Measurements from ENCODE around the gene FAM204A.

FAM204A gene

DNA sequence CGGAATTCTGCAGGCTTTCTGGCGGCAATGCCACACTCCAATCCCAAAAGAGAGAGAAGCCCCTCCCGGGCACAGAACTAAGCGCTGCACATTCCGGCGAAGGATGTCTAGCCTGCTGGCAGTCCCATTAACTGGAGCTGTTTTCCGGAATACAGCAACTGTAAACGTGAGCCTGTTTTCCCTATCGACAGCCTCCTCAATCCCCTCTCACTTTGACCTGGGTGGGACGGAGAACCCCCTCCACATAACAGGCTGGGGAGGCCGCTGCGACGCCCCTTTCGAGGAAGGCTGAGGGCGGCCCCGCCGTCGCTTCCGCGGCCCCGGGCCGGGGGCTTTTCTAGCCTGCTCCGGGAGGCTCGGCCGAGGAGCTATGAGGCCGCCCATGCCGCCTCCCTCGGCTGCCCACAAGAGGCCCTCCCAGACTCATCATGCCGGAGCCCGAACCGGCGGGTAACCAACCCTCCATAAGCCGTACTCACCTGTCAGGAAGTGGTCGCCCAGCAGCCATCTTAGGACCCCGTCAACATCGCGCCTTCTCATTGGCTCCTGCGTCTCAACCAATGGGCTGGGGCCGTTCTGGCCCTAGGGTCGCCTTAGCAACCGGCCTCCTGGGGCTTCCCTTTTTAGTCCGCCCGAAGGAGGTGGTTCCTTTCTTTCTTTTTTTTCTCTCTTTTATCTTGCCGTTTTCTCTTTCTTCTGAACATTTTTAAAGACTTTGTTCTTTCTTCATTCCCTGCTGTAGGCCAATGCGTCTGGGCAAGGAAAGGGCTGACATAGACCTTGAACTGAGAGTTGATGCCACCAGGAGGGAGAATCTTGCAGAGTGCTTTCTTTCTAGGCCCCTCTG, at the start of gene FAM204A:
Gene FAM204A, minus strand, starts transcription at position 534 of the 847 bp plus-strand sequence. CDS start 5,909 bp downstream, outside the sequence.
- DNase-seq, result peak; percentile 96

DNA sequence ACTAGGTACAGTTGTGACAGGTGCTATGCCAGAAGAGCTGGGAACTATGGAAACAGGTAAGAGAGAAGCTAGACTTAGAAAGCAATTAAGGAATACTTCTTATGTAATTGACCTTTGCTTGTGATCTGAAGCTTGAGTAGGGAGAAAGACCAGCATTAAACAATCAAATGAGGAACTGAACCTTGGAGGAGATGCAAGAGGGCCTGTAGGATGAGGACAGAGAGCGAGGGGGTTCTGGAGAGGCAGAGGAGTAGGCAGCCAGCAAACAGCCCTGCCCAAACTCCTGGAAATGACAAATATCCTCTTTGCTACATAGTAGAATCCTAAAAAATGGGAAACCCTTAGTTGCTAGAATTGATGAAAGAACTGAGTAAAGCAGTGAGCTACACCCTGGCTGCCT, 41.6 kb upstream of the FAM204A start:
- no peak for DNase-seq

DNA sequence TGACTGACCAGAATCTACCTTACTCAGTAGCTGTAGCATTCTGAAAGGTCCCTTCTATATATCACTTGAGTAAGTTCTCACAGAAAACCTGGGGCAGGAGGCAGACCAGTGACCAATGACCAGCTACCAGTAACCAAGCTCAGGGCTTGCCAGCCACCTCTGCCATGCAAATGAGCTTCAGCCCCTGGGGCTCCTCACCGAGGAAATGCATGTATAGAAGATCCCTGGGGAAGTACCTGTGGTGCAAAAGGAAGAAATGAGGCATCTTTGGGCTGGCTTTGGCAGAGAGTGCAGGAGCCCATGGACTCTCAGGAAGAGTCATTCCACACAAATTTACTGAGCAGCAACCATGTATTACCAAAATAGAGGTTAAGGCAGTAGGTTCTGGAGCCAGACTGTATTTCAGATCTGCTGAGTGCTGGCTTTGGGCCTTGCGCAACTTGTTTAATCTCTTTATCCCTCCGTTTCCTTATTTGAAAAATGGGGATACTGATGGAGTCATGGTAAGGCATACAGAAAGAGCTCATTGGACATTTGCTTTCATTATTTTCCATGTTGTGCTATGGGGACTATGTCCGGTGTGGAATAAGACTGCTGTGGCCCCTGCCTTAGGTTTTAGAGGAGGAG, 41.1 kb upstream of the FAM204A start:
- DNase-seq, result no peak

DNA sequence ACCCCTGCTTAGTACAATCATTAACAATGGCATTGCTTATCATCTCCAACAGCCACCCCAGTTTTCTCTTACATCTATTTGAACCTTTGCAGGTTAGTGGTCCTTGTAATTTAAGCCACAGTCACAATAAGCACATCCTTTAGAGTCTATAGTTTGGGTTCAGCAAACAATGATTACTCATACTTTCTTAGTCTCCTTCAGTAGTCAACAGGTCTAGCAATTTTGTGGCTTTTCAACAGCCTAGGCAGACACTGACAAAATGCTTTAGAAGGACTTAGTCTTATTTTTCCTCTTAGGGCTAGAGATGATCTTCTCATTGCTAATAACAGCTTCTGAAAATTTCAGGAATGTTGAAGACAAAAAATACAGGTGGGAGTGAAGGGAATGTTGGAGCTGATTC, 32.3 kb upstream of the FAM204A start:
- no peak for DNase-seq

DNA sequence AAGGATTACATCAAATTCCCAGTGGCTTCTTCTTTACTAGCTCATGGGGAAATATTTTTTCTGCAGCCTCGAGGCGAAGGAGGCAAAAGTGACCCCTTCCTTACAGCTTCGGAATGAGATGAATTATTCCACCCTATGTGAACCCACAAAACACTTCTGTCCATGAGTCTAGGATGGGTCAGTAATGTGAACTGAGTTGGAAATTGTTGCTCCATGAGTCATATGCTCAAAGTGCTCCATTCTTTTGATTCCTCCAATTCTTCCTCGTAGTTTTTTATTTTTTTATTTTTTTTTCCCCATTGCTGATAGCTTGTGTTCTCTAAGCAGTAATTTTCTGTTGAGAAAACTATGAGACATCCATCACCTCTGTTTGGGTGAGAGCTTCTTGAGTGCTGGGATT, 31.7 kb upstream of the FAM204A start:
- no peak for DNase-seq

DNA sequence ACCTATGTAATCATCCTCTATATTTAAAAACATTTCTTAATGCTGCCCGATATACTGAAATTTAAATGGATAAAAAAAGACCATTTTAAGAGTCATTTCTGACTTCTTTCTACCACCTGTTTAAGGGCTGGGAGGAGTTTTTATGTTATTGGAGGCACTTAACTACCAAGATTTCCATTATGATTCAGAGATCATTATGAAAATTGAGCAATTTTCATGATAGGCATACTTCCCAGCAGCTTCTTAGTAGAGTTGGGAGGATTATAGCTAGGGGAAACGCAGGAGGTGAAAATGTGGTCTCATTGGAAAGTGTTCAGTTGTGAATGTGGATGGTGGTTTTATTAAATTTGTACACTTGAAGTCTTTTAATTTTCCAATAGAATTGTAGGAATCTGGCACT, 28.4 kb upstream of the FAM204A start:
- DNase-seq, result no peak

DNA sequence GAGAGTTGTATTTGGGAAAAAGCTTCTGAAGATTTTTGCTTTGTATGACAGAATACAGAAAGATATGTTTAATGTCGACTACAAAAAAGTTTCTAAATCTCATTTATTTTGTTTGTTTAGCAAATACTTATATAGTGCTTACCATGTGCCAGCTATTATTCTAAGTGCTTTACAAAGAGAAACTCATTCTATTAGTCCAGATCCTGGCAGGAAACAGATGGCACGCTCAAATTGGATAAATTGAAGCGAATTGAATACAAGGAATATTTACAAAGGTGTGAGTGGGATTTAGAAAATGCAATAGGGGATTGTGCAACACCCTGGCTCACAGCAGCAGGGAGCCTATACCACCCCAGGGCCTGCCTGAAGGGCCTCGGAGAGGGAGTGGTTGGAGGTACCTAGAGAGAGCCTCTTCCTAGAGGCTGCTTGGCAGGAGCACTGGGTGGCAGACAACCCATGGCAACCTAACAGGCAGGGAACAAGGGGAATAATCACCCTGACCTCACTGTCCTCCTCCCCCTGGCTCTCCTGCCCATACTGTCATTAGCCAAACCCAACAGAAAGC, 27.6 kb upstream of the FAM204A start:
- no peak for DNase-seq

DNA sequence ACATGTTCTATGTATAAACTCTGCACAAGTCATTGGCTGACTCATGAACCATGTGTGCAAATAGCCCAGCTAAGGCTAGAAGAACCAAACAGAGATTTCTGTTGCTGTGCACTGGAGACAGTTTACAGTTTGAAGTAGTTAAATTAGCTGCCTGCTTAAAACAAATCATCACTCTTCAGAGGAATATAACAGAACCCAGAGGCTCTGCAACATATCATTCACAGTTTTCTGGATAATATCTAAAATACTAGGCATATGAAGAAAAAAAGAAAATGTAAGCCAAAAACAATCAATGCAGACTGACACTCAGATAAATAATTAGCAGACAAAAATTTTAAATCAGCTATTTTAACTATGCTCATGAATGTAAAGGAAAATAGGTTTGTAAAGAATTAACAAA, 23.6 kb upstream of the FAM204A start:
- DNase-seq, result no peak

DNA sequence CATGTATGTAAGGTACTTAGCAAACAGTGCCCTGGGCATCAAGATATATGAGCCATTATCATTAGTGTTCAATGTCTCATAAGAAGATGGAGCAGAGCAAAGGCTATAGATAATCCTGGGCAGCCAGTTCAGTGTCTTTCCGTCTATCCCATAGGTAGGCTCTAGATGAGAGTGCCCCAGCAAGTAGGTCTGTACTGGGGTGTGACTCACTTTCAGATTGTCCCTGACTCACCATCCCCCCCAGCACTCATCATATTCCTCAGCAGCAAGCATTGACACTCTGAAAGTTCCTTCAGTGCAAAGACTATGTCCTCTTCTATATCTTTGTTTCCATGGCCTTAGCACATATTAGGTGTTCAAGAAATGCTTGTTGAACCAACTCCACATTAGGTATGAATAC, 20.0 kb upstream of the FAM204A start:
- no peak for DNase-seq

DNA sequence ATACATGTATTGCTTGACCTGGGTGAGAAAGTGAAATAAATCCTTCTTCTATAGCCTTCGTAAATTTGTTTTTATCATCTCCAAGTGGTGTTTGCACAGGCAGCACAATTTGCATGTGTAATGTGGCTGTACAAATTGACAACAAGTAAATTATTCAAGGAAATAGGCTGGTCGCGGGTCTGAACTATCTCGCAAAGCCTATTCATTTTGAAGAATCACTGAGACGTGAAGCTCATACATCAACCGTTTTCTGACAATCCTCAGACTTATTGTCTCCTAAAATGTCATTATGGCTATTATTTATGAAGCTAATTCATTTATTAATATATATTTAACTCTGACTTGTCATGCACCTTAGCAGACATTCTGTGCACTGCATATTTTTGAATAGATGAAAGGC, 16.2 kb upstream of the FAM204A start:
- DNase-seq, result no peak

DNA sequence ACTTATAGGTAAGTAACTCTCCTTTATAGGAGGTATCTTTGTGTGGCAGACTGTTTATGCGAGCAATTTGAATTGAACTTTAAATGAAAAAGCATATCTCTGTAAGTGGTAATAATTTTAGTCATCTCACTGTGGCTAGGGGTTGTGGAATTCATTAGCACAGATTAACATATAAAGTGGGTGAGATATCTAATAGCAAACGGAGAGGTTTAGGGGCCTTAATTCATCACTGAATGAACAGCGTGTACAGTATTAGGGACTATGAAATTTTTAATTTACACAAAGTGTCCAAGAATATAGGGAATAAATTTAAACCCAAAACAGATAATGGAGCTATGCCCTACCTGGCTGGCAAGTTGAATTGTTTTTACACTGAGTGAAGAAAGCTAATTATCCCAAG, 15.7 kb upstream of the FAM204A start:
- no peak for DNase-seq

GRCh38 chr10:118356628-118357027, 14.5 kb upstream of the FAM204A start:
- no peak for DNase-seq

GRCh38 chr10:118355234-118355633, 13.1 kb upstream of the FAM204A start:
- no peak for DNase-seq

GRCh38 chr10:118349235-118349634, 7.1 kb upstream of the FAM204A start:
- no peak for DNase-seq

GRCh38 chr10:118343549-118343948, 1.4 kb upstream of the FAM204A start:
- DNase-seq, result no peak

- no peak for DNase-seq
These were observed 991 bp upstream of the FAM204A start for GRCh38 chr10:118343115-118343514.

DNA sequence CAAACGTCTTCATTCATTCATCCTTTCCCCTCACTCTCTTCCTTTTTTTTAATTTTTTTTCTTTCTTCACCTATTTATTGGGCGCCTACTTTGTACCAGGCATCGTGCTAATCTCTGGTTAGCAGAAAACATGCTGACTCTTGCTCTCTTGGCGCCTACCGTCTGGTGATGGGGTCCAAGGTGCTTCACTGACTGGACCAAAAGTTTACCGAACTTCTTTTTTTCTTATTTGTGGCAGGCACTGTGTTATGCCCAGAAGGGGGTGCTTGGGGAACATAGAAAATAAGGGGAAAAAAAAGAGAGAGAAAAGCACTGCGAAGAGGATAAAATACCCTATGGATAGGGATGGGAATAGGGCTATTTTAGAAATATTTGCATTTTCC, 505 bp upstream of the FAM204A start:
- no peak for DNase-seq

- DNase-seq, result no peak
These were observed 1.6 kb downstream of the FAM204A start for GRCh38 chr10:118340486-118340885.

DNA sequence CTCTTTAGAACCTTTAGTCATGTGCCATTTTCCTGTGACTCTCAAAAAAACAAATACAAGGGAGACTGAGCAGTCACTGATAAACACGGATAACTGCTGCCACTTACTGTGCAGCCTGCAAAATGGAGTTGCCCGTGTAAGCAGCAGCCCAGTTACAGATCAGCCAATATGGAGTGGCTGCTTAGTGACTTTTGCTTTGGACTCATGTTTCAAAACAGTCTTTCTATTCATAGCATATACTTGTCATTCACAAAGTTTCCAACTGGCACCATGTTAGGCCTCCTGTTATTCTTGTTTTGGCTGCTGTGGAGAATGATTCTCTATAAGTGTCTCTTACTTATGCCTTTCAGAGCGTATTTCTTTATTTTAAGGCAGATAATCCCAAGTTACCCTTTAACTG, 3.0 kb downstream of the FAM204A start:
- no peak for DNase-seq

DNA sequence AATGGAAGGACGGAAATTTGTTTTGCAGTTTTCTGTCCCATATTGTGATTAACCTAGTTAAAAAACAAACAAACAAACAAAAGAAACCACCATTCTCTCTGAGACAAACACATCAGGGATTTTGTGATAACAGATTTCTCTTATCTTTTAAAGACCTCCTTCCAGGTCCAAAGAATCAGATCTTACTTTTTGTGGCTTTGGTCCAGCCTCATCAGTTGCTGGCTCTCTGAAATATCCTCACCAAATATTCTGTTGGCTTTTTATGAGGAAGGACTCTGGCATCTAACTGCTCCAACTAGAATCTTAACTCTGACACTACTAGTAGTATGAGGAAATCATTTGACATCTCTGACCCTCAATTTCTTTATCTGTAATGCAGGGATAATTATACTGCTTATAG, 4.8 kb downstream of the FAM204A start:
- no peak for DNase-seq

- no peak for DNase-seq
These were observed 8.3 kb downstream of the FAM204A start for GRCh38 chr10:118333871-118334270.

- no peak for DNase-seq
These were observed 9.0 kb downstream of the FAM204A start for GRCh38 chr10:118332948-118333710.

DNA sequence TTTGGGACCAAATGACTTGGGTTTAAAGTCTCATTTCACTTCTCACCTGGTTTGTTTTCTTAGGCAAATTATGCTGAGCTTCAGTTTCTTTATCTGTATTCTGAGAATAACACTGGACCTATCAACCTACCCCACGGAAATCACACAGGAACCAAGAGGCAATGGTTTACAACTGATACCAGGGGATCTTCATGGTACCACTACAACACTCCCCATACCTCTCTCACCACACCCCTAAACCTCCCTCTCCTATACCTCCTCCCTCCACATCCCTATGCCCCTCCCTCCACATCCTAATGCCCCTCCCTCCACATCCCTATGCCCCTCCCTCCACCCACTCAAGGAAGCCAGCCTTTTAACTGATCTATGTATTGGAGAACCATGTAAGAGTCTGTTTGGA, 9.9 kb downstream of the FAM204A start:
- DNase-seq, result no peak

Measured in CD4-positive, alpha-beta T cell treated with Interferon gamma for 1 hour (primary cell).